Measurements from ENCODE around the gene PUM2. TPM values are rescaled to one million over a fixed set of nuclear protein-coding genes. Genes with fewer than 3 reads are reported as not detected.

Gene PUM2
- total RNA-seq, 1 experiment from 2014 or later = 105 TPM

GRCh38 chr2:20317690-20318089 lies 33.0 kb downstream of the PUM2 start:
- DNase-seq (ENCODE audit: low read depth, low spot score) = no peak
- intact Hi-C loops (cut with micrococcal nuclease) = no loop called here
- no TSS peak for BruUV-seq (replicated peaks)
- Histone ChIP-seq H3K4me3 (replicated peaks in 1 of 2; ENCODE audit: low read depth in 1 of 2, low read length in 2 of 2) (no peak overlapping the region), H3K9ac (ENCODE audit: low read length) (no peak overlapping the region), H3K9me2 (ENCODE audit: insufficient read depth) (no peaks in the 10 kb centered on the region), H3K79me2 (ENCODE audit: insufficient read depth, low read length) (peaks cover 98% of the 10 kb centered on the region), H3K36me3 (ENCODE audit: control insufficient read depth in 1 of 2, insufficient read depth in 2 of 2, low read length in 2 of 2) (peaks cover 17 to 28% of the 10 kb centered on the region in 2 experiments; a peak in 3 of 4 replicates), H3K4me2 (ENCODE audit: low read length) (no peak overlapping the region), H3K27me3 (ENCODE audit: insufficient read depth, low read length) (no peaks in the 10 kb centered on the region), H4K20me1 (ENCODE audit: insufficient read depth) (peaks cover 11% of the 10 kb centered on the region; the same call in 1 of the 2 replicates), H2AFZ (ENCODE audit: low read depth, low read length, poor library complexity, severe bottlenecking) (no peak overlapping the region), H3K9me3 (ENCODE audit: control insufficient read depth in 1 of 2, insufficient read depth in 1 of 2, low read depth in 1 of 2, low read length in 2 of 2) (no peaks in the 10 kb centered on the region), H3K27ac (ENCODE audit: low read depth, low read length) (no peak overlapping the region), H3K4me1 (ENCODE audit: control insufficient read depth in 1 of 2, insufficient read depth in 2 of 2, low read length in 2 of 2) (no peaks in the 10 kb centered on the region)
- TF ChIP-seq EGR1 (IDR thresholded peaks at IDR 0.05; ENCODE audit: low read depth) (no peak), SIN3A (IDR thresholded peaks at IDR 0.05; ENCODE audit: low read depth) (no peak), ZBTB33 (IDR thresholded peaks at IDR 0.05; ENCODE audit: extremely low read depth, insufficient replicate concordance, low read length) (no peak), CBX3 (IDR thresholded peaks at IDR 0.05; ENCODE audit: low read depth) (no peak), POLR2AphosphoS5 (IDR thresholded peaks at IDR 0.05; ENCODE audit: low read depth, low read length) (no peak), REST (IDR thresholded peaks at IDR 0.05; ENCODE audit: low read depth) (no peak), FOSL1 (IDR thresholded peaks at IDR 0.05; ENCODE audit: low read depth) (no peak), EZH2phosphoT487 (IDR thresholded peaks at IDR 0.05; ENCODE audit: borderline replicate concordance) (no peak), CEBPB (IDR thresholded peaks at IDR 0.05; ENCODE audit: low read depth) (no peak), ZNF274 (IDR thresholded peaks at IDR 0.05; ENCODE audit: low read depth, low read length) (no peak), POLR2A (IDR thresholded peaks at IDR 0.05; ENCODE audit: borderline replicate concordance, extremely low read depth, insufficient read depth, insufficient read length) (no peak)
- RAD21 ChIA-PET (ENCODE audit: low non-redundant PET in 1 of 2, low total read pairs in 2 of 2, uncharacterized antibody in 2 of 2, unreplicated experiment in 2 of 2) = no interaction called here
- no peak for ATAC-seq
- CTCF ChIA-PET = no interaction called here
- POLR2A ChIA-PET = no interaction called here

All from HCT116 (cell line).